ENCODE data around the gene IL19. TPM values are rescaled to one million over a fixed set of nuclear protein-coding genes. Genes with fewer than 3 reads are reported as not detected.

The IL19 gene
- total and polyA plus RNA-seq, 9 of the 15 experiments (the other 6 are each of a cell fraction or from before 2014, with no cell fraction given): not detected

- no peak for TF ChIP-seq CREB5 (CRISPR knock-in tag; IDR thresholded peaks at IDR 0.05)
- no peak for TF ChIP-seq FOXO4 (CRISPR knock-in tag; IDR thresholded peaks at IDR 0.05)
- no peak for TF ChIP-seq GTF2F1 (IDR thresholded peaks at IDR 0.05; ENCODE audit: low read depth, low read length)
- no peak for TF ChIP-seq SAFB2 (IDR thresholded peaks at IDR 0.05; ENCODE audit: borderline replicate concordance, low read depth, low read length, severe bottlenecking)
- TF ChIP-seq DMBX1 (CRISPR knock-in tag; IDR thresholded peaks at IDR 0.05; ENCODE audit: borderline replicate concordance): peak; percentile 89
- peak; percentile 93 for TF ChIP-seq SMAD3 (CRISPR knock-in tag; conservative IDR thresholded peaks at IDR 0.05)
- no peak for TF ChIP-seq TAF15 (IDR thresholded peaks at IDR 0.05; ENCODE audit: low read depth, low read length)
- no peak for TF ChIP-seq ZNF217 (CRISPR knock-in tag; IDR thresholded peaks at IDR 0.05)
- TF ChIP-seq ZHX1 (conservative IDR thresholded peaks at IDR 0.05; ENCODE audit: low read length): no peak
- TF ChIP-seq FIP1L1 (IDR thresholded peaks at IDR 0.05; ENCODE audit: low read depth, low read length, poor library complexity, severe bottlenecking): no peak
- TF ChIP-seq CBFA2T3 (IDR thresholded peaks at IDR 0.05): peak; percentile 98
- peak; percentile 76 for TF ChIP-seq ATF4 (CRISPR knock-in tag; IDR thresholded peaks at IDR 0.05)
- TF ChIP-seq POLR2AphosphoS5 (IDR thresholded peaks at IDR 0.05; ENCODE audit: control insufficient read depth, insufficient read depth, low read depth, low read length): peak; percentile 95
- TF ChIP-seq, protein P1, sequence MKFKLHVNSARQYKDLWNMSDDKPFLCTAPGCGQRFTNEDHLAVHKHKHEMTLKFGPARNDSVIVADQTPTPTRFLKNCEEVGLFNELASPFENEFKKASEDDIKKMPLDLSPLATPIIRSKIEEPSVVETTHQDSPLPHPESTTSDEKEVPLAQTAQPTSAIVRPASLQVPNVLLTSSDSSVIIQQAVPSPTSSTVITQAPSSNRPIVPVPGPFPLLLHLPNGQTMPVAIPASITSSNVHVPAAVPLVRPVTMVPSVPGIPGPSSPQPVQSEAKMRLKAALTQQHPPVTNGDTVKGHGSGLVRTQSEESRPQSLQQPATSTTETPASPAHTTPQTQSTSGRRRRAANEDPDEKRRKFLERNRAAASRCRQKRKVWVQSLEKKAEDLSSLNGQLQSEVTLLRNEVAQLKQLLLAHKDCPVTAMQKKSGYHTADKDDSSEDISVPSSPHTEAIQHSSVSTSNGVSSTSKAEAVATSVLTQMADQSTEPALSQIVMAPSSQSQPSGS (CRISPR knock-in tag; IDR thresholded peaks at IDR 0.05): no peak
- TF ChIP-seq, protein P2, sequence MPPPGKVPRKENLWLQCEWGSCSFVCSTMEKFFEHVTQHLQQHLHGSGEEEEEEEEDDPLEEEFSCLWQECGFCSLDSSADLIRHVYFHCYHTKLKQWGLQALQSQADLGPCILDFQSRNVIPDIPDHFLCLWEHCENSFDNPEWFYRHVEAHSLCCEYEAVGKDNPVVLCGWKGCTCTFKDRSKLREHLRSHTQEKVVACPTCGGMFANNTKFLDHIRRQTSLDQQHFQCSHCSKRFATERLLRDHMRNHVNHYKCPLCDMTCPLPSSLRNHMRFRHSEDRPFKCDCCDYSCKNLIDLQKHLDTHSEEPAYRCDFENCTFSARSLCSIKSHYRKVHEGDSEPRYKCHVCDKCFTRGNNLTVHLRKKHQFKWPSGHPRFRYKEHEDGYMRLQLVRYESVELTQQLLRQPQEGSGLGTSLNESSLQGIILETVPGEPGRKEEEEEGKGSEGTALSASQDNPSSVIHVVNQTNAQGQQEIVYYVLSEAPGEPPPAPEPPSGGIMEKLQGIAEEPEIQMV (tag; conservative IDR thresholded peaks at IDR 0.05; ENCODE audit: low read depth): no peak
- TF ChIP-seq POLR2A (conservative IDR thresholded peaks at IDR 0.05): no peak
Measured at GRCh38 chr1:206735553-206736031, 35.0 kb upstream of the IL19 start (continued).

All from K562 (cell line).